HG03558 (cell line): ENCODE results near the gene B3GNT3.
"Not testable (repeated sequence)": the region's sequence is repeated elsewhere in the genome, so short reads cannot be mapped to it uniquely, and the experiment has no call there.

ENCODE experiments used
- ATAC-seq: cut with Tn5 transposase; IDR thresholded peaks from one replicate; pipeline ENCODE4 v1.9.1; 2021; ENCODE audit warnings: moderate number of reproducible peaks; ENCODE audit not compliant: unreplicated experiment; ENCODE audit errors: extremely low read depth

Gene B3GNT3

DNA sequence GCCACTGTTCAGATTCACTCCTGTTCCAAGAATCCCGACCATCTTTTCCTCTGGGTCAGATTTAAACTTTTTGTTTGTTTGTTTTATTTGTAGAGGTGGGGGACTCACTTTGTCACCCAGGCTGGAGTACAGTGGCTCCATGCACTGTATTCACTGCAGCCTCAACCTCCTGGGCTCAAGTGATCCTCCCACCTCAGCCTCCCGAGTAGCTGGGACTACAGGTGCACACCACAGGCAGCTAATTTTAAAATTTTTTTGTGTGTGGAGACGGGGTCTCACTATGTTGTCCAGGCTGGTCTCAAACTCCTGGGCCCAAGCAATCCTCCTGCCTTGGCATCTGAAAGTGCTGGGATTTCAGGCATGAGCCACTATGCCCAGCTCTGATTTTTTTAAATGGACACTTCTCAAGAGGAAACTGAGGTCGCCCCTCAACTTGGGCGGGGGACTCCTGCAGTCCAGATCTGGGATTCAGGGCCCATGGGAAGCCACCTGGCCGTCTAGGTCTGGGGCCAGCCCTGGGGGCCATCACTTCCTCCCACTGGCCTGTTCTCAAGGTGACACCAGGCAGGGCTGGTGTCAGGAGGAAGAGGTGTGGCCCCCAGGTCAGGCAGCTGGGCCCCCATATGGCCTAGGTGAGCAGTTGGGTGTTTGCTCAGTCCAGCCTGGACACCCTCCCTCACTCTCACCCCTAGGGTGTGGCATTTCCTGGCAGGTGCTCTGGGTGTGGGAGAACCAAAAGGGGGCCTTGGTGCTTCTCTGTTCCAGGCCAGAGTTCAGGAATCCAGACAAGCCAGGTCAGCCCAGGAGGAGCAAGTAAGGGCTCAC, 1.3 kb downstream of the B3GNT3 start:
- no peak for ATAC-seq

DNA sequence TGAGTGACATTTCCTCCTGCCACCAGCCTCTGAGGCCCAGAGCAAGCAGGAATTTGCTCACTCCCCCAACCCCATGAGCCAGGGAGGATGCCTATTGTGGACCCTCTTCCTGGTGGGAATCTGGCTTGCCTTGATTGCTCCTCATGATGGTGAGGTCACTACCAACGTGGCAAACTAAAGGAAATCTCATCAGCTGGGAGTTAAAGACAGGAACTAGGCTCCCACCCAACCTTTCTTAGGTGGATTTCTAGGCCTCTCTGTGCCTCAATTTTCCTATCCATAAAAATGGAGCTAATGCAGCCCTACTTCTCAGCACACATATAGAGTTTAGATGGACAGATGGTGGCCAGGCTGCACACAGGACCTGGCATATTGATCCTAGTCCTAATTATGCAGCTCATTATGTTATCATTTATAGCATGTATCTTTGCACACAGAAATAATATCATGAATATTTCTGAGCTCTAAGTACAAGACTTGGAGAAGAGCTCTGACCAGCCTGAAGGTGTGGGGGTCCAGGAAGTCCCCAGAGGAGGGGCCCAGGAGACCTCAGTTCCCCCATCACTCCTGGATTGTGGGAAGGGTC, 2.0 kb downstream of the B3GNT3 start:
- no peak for ATAC-seq

DNA sequence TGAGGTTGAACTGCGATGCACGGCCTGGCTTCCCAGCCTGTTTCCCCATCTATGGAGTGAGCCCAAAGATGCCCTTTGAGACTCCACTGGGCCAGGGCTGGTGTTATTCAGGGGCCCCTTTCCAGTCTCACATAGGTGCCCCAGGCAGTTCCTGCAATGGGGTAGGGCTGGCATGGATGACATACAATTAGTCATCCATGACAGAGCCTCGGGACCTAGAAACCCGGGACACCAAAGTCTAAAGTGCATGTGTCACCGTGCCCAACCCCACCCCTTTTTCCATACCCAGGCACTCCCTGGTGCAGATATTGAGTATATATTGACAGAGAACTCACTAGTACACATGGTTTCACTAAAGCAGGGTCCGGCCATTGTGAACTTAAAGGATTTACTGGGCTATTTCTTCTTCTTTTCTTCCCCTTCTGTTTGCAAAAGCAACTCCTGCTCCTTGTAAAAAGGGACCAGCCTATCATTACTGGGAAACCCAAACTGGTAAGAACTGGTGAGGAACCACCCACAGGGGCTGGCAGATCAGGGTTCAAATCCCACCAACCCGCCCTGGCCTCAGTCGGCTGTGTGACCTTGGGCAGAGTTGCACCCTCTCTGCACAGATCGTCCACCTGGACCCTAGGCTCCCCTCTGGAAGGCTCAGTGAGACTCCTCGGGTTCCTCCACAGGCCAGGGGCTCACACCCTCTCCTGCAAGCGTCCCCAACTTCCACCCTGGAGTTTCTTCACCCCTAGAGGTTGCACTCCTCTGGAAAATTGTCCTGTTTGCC, 2.7 kb downstream of the B3GNT3 start:
- ATAC-seq, result no peak

DNA sequence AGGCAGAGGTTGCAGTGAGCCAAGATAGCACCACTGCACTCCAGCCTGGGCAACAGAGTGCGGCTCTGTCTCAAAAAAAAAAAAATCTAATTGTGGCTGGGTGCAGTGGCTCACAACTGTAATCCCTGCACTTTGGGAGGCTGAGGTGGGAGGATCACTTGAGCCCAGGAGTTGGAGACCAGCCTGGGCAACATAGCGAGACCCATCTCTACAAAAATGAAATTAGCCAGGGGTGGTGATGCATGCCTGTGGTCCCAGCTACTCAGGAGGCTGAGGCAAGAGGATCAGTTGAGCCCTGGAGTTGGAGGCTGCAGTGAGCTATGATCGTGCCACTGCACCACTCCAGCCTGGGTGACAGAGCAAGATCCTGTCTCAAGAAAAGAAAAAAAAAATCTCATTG, 3.7 kb downstream of the B3GNT3 start:
- not testable (repeated sequence) for ATAC-seq

DNA sequence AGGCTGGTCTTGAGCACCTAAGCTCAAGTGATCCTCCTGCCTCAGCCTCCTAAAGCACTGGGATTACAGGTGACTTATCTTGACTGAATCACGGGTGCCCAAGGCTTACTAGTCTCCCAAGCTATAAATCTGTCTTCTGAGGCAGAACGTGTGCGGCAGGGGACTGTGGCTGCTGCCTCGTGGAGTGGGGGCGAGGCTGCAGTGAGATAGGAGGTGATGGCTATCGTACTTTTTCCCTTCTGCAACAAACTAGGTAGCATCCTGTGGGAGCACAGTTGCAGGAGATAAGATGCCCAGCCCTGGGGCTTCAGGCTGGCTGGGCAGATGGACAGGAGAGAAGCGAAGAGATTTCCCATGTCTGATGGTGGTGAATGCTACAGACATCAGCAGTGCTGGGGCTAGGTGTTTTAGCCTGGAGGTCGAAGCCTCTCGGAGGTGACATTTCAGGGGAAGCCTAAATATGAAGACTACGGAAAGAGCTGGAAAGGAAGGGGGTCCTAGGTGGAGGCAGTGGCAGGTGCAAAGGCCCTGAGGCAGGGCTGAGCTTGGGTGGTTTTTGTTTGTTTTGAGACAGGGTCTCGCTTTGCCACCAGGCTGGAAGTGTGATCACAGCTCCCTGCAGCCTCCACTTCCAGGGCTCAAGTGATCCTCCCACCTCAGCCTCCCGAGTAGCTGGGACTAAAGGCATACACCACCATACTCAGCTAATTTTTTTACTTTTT, 7.4 kb downstream of the B3GNT3 start:
- ATAC-seq, result no peak

DNA sequence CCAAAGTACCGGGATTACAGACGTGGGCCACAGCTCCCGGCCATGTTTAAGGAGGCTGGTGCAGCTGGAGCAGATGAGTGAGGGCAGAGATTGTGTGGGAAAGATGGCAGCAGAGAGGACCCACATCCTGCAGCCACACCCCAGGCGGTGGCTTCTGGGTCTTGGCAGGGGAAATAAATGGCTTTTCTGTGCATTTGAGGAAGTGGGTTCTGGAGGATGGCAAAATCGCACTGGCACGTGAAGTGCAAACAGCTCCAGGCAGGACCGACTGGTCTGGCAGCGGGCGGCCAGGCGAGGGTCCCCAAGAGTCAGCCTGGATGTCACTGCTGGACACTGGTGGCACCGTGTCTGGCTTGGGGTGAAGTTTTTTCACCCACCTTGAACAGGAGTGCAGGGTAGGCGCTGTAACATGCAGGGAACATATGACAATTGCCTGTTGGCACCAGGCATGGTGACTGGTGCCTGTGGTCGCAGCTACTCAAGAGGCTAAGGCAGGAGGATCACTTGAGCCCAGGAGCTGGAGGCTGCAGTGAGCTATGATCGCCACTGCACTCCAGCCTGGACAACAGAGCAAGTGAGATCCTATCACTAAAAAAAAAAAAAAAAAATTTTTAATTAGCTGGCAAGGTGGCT, 8.4 kb downstream of the B3GNT3 start:
- no peak for ATAC-seq

DNA sequence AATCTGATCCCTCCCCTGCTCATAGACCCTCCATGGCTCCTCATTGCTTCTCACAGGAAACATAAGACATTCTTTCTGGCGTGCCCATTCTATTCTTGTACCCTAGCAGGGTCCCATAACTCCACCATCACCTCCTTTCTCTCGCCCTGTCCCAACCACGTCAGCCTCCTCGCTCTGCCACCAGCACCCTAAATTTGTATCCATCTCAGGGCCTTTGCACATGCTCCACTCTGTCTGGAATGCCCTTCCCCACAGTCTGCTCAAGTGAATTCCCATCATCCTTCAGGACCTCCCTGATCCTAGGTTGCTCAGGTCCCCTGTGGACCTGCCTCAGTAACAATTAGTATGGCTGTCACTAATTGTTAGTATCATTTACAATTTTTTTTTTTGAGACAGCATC, 10.5 kb downstream of the B3GNT3 start:
- ATAC-seq, result no peak

DNA sequence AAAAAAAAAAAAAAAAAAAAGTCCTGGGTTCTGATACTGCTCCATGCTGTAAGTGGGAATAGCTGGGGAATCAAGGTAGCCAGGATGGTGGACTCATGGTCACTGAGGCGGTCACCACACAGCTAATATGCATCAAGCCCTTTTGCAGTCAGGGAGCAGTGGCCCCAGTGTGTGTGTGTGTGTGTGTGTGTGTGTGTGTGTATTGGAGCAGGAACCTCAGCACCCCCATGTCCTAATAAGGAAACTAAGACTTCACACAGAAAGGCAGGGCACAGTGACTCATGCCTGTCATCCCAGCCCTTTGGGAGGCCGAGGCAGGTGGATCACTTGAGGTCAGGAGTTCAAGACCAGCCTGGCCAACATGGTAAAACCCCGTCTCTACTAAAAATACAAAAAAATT, 12.0 kb downstream of the B3GNT3 start:
- no peak for ATAC-seq

DNA sequence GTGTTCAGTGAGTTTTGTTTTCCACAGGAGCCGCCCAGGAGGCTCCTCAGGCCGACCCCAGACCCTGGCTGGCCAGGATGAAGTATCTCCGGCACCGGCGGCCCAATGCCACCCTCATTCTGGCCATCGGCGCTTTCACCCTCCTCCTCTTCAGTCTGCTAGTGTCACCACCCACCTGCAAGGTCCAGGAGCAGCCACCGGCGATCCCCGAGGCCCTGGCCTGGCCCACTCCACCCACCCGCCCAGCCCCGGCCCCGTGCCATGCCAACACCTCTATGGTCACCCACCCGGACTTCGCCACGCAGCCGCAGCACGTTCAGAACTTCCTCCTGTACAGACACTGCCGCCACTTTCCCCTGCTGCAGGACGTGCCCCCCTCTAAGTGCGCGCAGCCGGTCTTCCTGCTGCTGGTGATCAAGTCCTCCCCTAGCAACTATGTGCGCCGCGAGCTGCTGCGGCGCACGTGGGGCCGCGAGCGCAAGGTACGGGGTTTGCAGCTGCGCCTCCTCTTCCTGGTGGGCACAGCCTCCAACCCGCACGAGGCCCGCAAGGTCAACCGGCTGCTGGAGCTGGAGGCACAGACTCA, 12.9 kb downstream of the B3GNT3 start:
- ATAC-seq, result no peak

DNA sequence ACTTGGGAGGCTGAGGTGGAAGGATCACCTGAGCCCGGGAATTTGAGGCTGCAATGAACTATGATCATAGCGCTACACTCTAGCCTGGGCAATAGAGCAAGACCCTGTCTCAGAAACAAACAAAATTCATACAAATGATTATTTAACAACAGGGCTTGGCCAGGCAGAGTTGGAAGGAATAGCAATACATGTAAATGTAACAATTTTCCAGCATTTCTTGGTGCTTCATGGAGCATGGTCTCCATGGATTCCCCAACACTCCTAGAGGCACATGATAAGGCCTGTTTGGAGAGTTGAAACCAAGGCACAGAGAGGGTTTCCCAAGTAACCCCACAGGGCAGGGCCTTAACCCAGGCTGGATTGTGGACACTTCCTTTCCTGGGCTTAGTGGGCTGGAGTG, 16.2 kb downstream of the B3GNT3 start:
- ATAC-seq, result no peak

DNA sequence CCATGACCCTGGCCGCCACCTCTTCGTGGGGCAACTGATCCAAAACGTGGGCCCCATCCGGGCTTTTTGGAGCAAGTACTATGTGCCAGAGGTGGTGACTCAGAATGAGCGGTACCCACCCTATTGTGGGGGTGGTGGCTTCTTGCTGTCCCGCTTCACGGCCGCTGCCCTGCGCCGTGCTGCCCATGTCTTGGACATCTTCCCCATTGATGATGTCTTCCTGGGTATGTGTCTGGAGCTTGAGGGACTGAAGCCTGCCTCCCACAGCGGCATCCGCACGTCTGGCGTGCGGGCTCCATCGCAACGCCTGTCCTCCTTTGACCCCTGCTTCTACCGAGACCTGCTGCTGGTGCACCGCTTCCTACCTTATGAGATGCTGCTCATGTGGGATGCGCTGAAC, 16.7 kb downstream of the B3GNT3 start:
- ATAC-seq, result no peak

DNA sequence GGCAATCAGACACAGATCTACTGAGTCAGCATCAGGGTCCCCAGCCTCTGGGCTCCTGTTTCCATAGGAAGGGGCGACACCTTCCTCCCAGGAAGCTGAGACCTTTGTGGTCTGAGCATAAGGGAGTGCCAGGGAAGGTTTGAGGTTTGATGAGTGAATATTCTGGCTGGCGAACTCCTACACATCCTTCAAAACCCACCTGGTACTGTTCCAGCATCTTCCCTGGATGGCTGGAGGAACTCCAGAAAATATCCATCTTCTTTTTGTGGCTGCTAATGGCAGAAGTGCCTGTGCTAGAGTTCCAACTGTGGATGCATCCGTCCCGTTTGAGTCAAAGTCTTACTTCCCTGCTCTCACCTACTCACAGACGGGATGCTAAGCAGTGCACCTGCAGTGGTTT, 17.2 kb downstream of the B3GNT3 start:
- no peak for ATAC-seq

DNA sequence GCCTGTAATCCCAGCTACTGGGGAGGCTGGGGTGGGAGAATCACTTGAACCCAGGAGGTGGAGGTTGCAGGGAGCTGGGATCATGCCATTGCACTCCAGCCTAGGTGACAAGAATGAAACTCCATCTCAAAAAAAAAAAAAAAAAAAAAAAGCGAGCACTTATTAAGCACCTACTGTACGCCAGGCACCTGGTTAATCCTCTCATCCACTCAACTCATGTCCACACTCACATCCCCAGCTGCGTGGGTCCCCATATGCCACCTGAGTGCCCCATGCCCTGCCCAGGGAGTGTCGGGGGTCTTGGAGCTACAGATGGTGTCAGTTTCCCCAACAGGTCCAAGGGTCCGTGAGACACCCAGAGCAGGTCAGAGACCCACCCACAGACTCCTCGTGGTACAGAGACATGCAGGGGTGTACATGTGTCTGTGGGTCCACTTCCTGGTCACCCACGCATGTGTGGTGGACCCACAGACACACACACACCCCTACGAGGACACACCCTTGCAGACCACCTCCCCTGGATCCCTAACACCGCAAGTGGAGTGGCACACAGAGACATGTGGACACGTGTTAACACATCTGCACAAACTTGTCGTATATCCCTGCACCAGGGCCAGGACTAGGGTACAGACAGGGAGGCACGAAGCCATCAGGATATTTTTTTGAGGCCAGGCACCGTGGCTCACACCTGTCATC, 22.9 kb downstream of the B3GNT3 start:
- ATAC-seq, result no peak

DNA sequence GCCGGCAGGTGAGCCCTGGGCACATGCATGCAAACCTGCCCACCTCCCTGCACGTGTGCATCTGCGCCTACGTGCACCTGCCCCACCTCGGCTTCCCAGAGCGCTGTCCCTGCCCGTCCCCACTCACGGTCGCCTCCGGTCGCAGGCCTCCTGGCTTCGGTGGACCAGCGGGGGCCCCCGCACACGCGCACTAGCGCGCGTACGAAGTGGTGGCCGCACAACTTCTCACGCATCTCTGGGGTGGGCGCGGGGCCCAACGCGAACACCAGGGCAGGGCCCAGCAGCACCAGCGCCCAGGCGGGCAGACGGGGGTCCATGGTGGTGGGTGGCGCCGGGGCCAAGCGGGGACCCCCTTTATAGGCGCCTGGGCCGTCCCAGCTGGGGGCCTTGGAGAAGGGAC, 26.3 kb downstream of the B3GNT3 start, which contains the start of gene INSL3:
Gene INSL3, minus strand, starts transcription at position 330 of the 400 bp plus-strand sequence. Its CDS starts 13 bp downstream, at position 317.
- no peak for ATAC-seq

DNA sequence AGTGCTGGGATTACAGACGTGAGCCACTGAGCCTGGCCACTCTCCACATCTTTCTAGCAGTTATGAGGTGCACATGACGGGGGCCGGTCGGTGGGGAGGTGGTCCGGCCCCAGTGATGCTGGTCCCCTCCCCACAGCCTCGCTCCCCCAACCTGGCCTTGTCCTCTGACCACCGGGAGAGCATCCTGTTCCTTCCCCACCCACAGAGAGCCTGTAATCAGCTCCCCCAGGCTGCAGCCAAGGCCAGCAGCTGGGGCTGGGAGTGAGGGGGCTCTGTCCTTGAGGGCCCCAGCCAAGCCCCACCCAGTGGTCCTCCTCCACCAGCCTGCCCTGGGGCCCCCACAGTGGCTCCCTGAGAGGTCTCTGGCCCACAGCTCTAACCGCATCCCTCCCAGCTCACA, 29.4 kb downstream of the B3GNT3 start:
- no peak for ATAC-seq

DNA sequence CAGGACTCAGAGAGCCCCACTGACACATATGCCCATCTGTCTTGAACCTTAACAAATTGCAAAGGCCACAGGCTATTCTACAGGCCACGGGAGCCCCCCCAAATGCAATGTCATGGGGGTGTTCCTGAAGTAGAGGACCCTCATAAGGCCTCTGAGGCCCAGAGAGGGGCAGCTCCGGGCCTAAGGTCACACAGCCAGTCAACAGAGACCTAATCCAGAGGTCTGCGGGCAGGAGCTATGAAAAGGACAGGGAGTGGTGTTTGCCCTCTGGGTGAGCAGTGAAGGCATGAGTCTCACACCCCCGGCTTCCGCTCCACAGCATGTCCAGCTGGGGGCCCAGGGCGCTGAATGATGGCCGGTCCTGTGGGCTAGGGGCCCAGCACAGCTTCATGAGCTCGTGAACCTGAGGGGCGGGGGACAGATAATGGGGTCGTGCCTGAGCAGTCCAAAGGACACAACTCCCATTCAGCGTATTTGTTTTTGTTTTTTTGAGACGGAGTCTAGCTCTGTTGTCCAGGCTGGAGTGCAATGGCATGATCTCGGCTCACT, 31.6 kb downstream of the B3GNT3 start:
- no peak for ATAC-seq

DNA sequence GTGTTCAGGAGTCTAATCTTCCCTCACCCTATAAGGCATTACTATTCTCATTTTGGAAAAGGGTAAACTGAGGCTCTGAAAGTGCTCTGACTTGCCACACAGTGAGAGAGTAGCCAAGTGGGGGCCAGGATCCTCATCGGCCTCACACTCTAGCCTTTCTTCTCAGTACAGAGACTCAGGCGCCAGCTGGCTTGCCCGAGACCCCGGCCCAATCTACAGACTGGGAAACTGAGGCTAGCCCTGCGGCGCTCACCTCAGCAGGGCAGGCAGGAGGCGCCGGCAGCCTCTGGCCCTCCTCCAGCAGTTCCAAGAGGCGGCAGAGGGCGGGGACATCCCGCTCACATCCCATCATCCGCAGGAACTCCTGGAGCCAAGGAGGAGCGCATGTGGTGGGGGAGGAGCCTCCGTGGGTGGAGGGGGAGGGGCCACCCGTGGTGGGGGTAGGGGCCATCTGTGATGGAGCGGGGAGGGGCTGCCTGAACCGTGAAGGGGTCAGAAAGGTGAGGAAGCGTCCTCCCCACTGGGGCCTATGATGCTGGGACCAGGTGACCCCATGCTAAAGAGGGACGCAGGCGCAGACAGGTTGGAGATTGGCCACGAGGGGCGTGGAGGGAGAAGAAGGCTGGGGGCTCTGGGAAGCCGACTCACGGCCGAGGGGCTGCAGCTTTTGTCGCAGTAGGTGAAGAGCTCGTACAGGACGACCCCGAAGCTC, 35.1 kb downstream of the B3GNT3 start:
- ATAC-seq, result no peak
